ENCODE results near the gene BBX. TPM values are rescaled to one million over a fixed set of nuclear protein-coding genes. Genes with fewer than 3 reads are reported as not detected.

BBX gene
- total and polyA plus RNA-seq, 4 donors: 4.7 to 25.1 (median 20.5) TPM

GRCh38 chr3:107643038-107643883 lies 120.5 kb downstream of the BBX start:
- Histone ChIP-seq H3K9ac (ENCODE audit: low read depth in 1 of 2, low read length in 2 of 2) (no peak overlapping the region), H3K4me3 (ENCODE audit: low read depth in 1 of 3, low read length in 3 of 3) (no peak overlapping the region), H3K9me3 (ENCODE audit: control insufficient read depth in 4 of 4, low read length in 3 of 4) (no peaks in the 10 kb centered on the region), H3K4me1 (ENCODE audit: control insufficient read depth in 4 of 4, insufficient read depth in 4 of 4, low read length in 3 of 4) (no peaks in the 10 kb centered on the region), H3K27me3 (ENCODE audit: control insufficient read depth in 4 of 4, insufficient read depth in 4 of 4, low read length in 3 of 4) (no peaks in the 10 kb centered on the region), H3K36me3 (ENCODE audit: control insufficient read depth in 4 of 4, insufficient read depth in 3 of 4, low read depth in 1 of 4, low read length in 3 of 4) (peaks cover 0 to 4% (median 0%) of the 10 kb centered on the region in 4 donors), H3K27ac (ENCODE audit: low read depth in 1 of 2, low read length in 2 of 2) (no peak overlapping the region)
- no peak for DNase-seq (ENCODE audit: low spot score)
- TF ChIP-seq REST (IDR thresholded peaks at IDR 0.05) (no peak), TAF1 (conservative IDR thresholded peaks at IDR 0.05) (no peak), RXRA (IDR thresholded peaks at IDR 0.05) (no peak), HNF4G (IDR thresholded peaks at IDR 0.05) (no peak), FOXA2 (IDR thresholded peaks at IDR 0.05) (no peak), EGR1 (IDR thresholded peaks at IDR 0.05; ENCODE audit: low read depth in 2 of 2) (no peak), MAX (IDR thresholded peaks at IDR 0.05) (no peak), FOXA1 (IDR thresholded peaks at IDR 0.05) (no peak), JUND (IDR thresholded peaks at IDR 0.05) (no peak), ATF3 (IDR thresholded peaks at IDR 0.05) (no peak), NR2F2 (IDR thresholded peaks at IDR 0.05) (no peak), RAD21 (IDR thresholded peaks at IDR 0.05) (no peak), YY1 (IDR thresholded peaks at IDR 0.05) (no peak)
- TF ChIP-seq, protein P1, sequence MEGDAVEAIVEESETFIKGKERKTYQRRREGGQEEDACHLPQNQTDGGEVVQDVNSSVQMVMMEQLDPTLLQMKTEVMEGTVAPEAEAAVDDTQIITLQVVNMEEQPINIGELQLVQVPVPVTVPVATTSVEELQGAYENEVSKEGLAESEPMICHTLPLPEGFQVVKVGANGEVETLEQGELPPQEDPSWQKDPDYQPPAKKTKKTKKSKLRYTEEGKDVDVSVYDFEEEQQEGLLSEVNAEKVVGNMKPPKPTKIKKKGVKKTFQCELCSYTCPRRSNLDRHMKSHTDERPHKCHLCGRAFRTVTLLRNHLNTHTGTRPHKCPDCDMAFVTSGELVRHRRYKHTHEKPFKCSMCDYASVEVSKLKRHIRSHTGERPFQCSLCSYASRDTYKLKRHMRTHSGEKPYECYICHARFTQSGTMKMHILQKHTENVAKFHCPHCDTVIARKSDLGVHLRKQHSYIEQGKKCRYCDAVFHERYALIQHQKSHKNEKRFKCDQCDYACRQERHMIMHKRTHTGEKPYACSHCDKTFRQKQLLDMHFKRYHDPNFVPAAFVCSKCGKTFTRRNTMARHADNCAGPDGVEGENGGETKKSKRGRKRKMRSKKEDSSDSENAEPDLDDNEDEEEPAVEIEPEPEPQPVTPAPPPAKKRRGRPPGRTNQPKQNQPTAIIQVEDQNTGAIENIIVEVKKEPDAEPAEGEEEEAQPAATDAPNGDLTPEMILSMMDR (IDR thresholded peaks at IDR 0.05; ENCODE audit: low read depth, low read length, missing input control): no peak
- TF ChIP-seq, protein P2, sequence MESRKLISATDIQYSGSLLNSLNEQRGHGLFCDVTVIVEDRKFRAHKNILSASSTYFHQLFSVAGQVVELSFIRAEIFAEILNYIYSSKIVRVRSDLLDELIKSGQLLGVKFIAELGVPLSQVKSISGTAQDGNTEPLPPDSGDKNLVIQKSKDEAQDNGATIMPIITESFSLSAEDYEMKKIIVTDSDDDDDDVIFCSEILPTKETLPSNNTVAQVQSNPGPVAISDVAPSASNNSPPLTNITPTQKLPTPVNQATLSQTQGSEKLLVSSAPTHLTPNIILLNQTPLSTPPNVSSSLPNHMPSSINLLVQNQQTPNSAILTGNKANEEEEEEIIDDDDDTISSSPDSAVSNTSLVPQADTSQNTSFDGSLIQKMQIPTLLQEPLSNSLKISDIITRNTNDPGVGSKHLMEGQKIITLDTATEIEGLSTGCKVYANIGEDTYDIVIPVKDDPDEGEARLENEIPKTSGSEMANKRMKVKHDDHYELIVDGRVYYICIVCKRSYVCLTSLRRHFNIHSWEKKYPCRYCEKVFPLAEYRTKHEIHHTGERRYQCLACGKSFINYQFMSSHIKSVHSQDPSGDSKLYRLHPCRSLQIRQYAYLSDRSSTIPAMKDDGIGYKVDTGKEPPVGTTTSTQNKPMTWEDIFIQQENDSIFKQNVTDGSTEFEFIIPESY (IDR thresholded peaks at IDR 0.05): no peak
- 91% methylated on average over 6 of the region's 6 CpGs for WGBS
